NCI-H2029 treated with DMSO at 0.1 percent for 48 hours (cell line): ENCODE measurements around the gene TENM4.
"Not testable (repeated sequence)": the region's sequence is repeated elsewhere in the genome, so short reads cannot be mapped to it uniquely, and the experiment has no call there.

Source experiments
- DNase-seq: peaks from one replicate; lab custom pipeline; 2025; lab: John Stamatoyannopoulos, UW

Gene TENM4

GRCh38 chr11:79244241-79244772 is 196.5 kb downstream of the TENM4 start:
- DNase-seq = no peak

- no peak for DNase-seq
These were observed 197.2 kb downstream of the TENM4 start for GRCh38 chr11:79243422-79244210.

DNA sequence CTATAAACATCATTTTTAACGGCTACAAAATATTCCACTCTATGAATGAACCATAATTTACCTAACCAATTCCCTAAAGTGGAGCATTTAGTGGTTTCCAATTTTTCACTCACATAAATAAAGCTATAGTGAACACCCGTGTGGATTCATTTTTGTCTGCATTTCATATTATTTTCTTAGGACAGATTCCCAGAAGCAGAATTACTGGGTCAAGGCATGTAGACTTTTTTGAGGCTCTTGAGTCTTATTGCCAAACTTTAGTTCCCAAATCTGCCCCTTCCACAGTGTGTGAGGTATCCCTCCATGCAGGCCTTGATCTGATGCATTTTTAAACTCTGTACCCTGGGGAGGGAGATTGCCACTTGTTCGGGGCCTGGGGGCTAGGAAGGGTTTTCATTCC is 198.2 kb downstream of the TENM4 start:
- no peak for DNase-seq

DNA sequence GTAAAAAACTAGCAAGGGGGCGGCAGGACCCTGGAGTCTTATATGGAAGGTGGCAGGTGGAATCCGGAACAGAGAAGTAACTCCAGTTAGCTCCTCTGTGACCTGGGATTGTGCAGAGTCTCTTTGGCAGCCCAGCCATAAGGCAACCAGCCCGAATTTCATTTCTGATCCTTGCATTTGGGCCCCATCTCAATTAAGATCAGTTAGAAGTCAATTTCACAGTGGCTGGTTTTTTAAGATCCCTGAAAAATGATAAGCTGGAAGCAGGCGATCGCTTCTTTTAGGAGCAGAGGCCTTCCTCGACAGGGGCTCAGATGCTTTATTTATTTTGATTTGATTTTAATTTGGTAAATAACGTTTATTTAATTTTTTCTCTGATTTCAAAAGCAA is 199.0 kb downstream of the TENM4 start:
- no peak for DNase-seq

DNA sequence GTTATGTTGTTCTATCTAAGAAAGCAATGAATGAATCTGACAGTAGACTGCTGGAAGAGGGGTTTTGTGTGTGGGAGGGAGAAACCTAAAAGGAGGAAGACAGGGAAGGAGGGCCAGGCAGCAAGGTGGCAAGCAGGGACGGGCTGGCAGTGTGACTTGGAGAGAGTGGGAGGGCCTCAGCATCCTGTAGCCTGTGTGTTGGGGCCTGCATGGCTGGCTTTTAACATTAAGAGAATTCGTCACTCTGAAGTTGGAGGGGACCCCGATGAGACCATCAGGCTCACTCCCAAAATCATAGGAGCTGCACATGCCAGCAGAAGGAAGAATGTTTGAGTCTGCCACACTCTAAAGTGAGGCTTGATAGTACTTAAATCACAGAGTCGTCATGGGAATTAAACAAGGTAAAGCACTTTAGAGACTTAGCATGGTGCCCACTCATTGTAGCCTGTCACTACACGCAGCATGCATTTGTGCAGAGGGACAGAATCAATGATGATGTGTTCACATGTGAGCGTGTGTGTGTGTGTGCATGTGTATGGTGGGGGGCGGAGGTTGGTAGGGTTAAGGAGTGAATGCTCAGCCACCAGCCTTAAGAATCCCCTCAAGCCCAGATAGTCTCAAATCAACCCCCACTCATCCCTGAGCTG is 199.5 kb downstream of the TENM4 start:
- no peak for DNase-seq

GRCh38 chr11:79237703-79238102 is 203.1 kb downstream of the TENM4 start:
- no peak for DNase-seq

DNA sequence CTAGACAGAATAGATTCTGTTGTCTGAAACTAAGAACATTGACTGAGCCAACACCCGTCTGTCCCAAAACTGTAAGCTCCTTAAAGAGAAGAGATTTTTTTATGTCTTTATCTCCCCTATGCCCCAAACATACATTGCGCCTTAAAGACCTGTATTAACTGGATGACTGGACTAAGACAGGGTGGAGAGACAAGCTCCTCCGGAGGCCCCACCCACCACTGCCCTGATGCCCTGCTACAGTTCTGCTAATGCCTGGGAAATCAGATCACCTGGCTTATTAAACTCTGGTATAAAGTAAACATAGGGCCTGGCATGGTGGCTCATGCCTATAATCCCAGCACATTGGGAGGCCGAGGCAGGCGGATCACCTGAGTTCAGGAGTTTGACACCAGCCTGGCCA is 203.7 kb downstream of the TENM4 start:
- DNase-seq = no peak

DNA sequence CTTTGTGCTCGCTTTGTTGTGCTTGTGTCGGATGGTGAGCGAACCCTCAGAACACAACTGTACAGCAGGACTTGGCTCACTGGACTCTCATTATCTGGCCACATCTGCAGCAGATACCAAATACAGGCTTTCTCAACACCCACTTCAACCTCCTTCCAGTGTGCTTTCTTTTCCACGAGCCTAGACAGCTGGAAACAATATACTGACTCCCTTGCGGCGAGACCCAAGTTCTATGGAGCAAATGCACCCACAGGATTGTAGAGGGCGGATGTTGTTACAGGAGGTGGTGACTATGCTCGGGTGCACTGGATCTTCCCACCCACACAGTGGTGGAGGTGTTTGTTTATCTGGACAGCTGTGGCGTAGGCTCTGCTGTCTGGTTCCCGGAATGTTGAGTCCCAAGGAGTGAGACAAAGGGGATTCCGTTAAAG is 204.3 kb downstream of the TENM4 start:
- no peak for DNase-seq

DNA sequence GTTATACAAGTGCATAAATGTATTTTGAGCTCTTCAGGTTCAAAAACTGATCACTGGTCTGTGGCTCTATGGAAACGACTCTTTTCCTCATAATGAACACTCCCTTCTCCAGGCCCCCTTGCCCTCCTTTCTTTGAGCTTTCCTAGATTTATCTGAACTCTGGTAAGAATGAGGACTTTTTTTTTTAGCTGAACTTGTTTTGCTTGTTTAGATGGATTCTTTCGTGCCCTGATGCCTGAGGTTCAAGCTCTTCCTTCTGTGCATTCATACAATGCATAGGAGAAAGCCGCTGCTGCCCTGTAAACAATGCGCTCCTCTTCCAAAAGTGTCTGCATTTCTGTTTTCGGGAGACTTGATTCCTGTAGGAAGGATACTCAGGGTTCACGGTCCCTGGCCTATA is 205.1 kb downstream of the TENM4 start:
- DNase-seq = no peak

DNA sequence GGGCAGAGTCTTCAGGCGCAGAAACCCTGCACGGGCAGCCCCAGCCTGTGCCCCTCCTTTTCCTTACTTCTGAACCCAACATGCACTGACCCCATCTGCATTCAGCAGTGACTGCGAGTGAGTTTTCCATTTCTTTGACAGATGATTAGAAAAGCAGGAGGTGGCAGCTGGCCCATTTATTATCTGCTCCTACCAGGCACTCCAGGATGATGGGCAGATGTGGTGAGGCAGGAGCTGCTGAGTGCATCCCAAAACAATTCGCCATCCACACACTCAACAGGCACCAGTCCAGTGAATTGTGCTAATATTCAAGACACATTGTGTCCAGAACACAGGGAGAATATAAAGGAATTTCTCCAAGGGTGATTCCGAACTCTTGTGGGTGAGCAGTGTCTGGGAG is 208.5 kb downstream of the TENM4 start:
- DNase-seq = no peak

DNA sequence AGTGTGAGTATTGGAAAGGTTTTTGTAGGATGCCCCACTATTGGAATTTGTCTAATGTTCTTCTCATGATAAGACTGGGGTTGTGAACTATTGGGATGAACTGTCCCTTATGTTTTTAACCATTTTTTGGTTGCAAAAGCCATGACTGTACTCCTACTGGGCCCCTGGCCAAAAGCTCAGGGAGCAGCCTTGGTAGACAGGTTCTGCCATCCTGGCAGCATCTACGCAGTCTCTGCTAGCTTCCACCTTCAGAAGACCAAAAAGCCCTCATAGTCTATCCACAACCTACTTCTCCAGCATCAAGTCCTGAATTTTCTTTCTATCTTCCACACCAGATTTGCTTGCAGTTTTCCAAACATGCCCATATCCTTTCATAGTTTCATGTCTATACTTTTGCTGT is 211.8 kb downstream of the TENM4 start:
- no peak for DNase-seq

GRCh38 chr11:79227767-79228755 is 212.8 kb downstream of the TENM4 start:
- DNase-seq = no peak

- no peak for DNase-seq
These were observed 213.5 kb downstream of the TENM4 start for GRCh38 chr11:79227308-79227707.

DNA sequence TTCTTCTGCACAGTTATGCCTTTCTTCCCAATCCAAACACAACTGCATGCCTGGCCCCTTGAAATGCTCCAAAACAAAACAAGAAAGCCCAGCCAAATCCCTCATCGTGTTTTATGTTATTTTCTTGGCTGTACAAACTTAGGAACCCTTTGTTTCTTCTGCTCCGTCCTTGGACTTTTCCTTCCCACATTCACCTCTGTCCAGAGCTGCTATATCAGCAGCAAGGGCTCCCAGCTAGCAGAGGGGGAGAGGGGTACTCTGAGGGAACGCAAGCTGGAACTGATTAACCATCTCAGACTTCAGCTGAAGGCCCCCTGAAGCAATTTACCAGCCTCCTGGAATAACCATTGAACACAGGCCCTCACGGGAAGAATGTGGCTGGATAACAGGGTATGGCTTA is 214.7 kb downstream of the TENM4 start:
- DNase-seq = no peak

- DNase-seq = not testable (repeated sequence)
These were observed 218.7 kb downstream of the TENM4 start for GRCh38 chr11:79222163-79222562.

DNA sequence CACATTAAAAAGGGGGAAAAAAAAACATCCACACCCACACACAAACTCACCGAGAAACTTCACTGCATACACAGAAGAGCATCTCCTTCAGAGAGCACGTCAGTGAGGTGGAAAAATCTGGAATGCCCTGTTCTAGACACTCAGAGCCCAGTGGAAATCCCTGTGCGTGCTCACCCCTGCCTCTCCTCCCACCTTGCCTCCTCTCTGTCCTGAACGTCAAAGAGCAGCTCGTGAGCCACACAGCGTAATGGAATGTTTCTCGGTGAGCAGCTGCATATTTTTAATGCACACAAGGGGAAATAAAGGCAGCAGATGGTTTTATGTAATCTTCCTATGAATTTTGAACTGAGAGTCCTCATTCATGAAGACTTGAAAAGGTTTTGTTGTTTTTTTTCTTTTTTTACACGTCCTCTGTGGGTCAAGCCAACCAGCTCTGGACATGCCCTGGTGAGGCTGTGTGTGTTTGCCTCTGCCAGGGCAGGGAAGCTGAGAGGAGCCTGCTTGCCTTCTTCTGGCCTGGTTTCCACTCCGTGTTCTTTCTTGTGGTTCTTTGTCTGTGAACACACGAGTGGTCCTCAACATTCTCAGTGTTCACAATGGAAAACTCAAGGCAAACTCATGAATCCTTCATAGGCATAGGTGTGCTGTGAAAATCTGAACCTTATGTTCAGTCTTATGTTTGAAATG is 219.2 kb downstream of the TENM4 start:
- no peak for DNase-seq

GRCh38 chr11:79220171-79220570 is 220.7 kb downstream of the TENM4 start:
- no peak for DNase-seq

- DNase-seq = no peak
These were observed 221.4 kb downstream of the TENM4 start for GRCh38 chr11:79219186-79220045.

GRCh38 chr11:79212741-79213190 is 228.1 kb downstream of the TENM4 start:
- DNase-seq = no peak

- DNase-seq = no peak
These were observed 231.1 kb downstream of the TENM4 start for GRCh38 chr11:79209540-79210266.
